HT1080 (cell line): ENCODE data around the gene DCTN3. TPM values are rescaled to one million over a fixed set of nuclear protein-coding genes. Genes with fewer than 3 reads are reported as not detected.

Experiments
- DNase-seq: peaks from one replicate; pipeline ENCODE4 v3.0.0-alpha.2; 2015; ENCODE audit warnings: low read depth
- total RNA-seq: library from RNA; depleted of rRNA; stranded (reverse); fragments of >200 nt; shearing (Covaris generic); gene quantifications from 2 replicates; pipeline ENCODE4 v1.2.3, GENCODE V29; 2014

Gene DCTN3
- total RNA-seq, 1 experiment from 2014 or later: 105 TPM

- DNase-seq: peak; percentile 69
Measured at GRCh38 chr9:34591248-34591916, 28.9 kb downstream of the DCTN3 start.

GRCh38 chr9:34590381-34591247 lies 29.7 kb downstream of the DCTN3 start:
- DNase-seq: no peak

GRCh38 chr9:34589636-34590380 lies 30.5 kb downstream of the DCTN3 start, which contains the start of gene CNTFR:
CNTFR (minus strand) TSS chr9:34589724; CDS start chr9:34568981, 20,743 bp downstream.
- no peak for DNase-seq

GRCh38 chr9:34588671-34589635 lies 31.3 kb downstream of the DCTN3 start:
- DNase-seq: no peak

GRCh38 chr9:34587271-34587670 lies 33.0 kb downstream of the DCTN3 start:
- no peak for DNase-seq

- DNase-seq: no peak
Measured at GRCh38 chr9:34585946-34586669, 34.2 kb downstream of the DCTN3 start.

GRCh38 chr9:34584970-34585369 lies 35.3 kb downstream of the DCTN3 start:
- DNase-seq: no peak

GRCh38 chr9:34582787-34583186 lies 37.5 kb downstream of the DCTN3 start:
- no peak for DNase-seq

- DNase-seq: no peak
Measured at GRCh38 chr9:34581318-34581717, 39.0 kb downstream of the DCTN3 start.

- DNase-seq: no peak
Measured at GRCh38 chr9:34580358-34580757, 39.9 kb downstream of the DCTN3 start.

- DNase-seq: no peak
Measured at GRCh38 chr9:34579808-34580163, 40.5 kb downstream of the DCTN3 start.

- no peak for DNase-seq
Measured at GRCh38 chr9:34579104-34579807, 41.0 kb downstream of the DCTN3 start.

- DNase-seq: no peak
Measured at GRCh38 chr9:34578241-34579103, 41.8 kb downstream of the DCTN3 start.

GRCh38 chr9:34577400-34578240 lies 42.7 kb downstream of the DCTN3 start:
- DNase-seq: no peak

- no peak for DNase-seq
Measured at GRCh38 chr9:34576597-34577399, 43.5 kb downstream of the DCTN3 start.

GRCh38 chr9:34575862-34576596 lies 44.3 kb downstream of the DCTN3 start:
- DNase-seq: no peak
